Kasumi-1 (cell line): ENCODE results near the gene PROSER2.

Experiments used
- DNase-seq, 2 experiments: peaks; one replicate each; lab custom pipeline; 2025; lab: John Stamatoyannopoulos, UW

PROSER2 gene

GRCh38 chr10:11804336-11804735 lies 18.8 kb upstream of the PROSER2 start:
- no peak for DNase-seq

- no peak for DNase-seq
Observed at GRCh38 chr10:11805792-11806191, 17.4 kb upstream of the PROSER2 start.

DNA sequence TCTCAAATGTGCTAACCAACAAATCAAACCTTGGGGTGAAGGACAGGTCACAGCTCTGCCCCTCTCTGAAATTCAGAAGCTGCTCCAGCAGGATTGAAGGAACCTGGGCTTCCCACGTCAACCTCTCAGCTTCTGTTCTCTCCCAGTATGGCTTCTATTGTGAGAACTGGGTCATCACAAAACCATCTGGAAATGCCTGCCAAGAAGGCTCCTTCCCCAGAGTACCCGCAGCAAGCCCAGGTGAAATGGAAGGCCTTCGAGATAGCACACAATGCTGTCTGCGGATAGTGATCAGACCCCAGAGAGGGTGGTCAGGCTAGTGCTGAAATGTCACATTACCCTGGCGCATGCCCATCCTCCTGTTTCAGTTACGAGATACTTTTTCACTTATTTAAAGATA lies 16.4 kb upstream of the PROSER2 start:
- no peak for DNase-seq

- DNase-seq: no peak
Observed at GRCh38 chr10:11808808-11809207, 14.3 kb upstream of the PROSER2 start.

DNA sequence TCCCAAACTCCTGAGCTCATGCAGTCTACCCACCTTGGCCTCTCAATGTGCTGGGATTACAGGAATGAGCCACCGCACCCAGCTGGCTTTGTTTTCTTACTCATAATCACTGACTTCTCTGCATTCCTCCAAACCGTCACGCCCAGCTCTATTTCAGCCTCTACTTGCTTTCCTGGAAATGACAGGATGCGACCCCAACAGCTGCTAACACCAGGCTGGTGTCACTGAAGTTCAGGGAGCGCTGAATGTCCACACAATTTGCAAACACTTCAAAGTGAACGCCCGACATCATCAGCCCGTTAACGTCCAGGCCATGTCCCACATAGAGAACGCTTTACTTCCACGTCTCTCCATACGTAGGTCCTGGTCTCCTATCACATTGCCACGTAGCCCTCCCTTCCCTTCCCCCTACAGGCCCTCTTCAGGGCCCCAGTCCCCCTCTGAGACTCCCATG lies 12.8 kb upstream of the PROSER2 start:
- no peak for DNase-seq

GRCh38 chr10:11810973-11811372 lies 12.2 kb upstream of the PROSER2 start:
- DNase-seq: no peak

GRCh38 chr10:11813177-11813576 lies 10.0 kb upstream of the PROSER2 start:
- no peak for DNase-seq

GRCh38 chr10:11813855-11814567 lies 9.1 kb upstream of the PROSER2 start:
- DNase-seq: peak; percentile 37 to 57

- no peak for DNase-seq
Observed at GRCh38 chr10:11819027-11819426, 4.1 kb upstream of the PROSER2 start.

DNA sequence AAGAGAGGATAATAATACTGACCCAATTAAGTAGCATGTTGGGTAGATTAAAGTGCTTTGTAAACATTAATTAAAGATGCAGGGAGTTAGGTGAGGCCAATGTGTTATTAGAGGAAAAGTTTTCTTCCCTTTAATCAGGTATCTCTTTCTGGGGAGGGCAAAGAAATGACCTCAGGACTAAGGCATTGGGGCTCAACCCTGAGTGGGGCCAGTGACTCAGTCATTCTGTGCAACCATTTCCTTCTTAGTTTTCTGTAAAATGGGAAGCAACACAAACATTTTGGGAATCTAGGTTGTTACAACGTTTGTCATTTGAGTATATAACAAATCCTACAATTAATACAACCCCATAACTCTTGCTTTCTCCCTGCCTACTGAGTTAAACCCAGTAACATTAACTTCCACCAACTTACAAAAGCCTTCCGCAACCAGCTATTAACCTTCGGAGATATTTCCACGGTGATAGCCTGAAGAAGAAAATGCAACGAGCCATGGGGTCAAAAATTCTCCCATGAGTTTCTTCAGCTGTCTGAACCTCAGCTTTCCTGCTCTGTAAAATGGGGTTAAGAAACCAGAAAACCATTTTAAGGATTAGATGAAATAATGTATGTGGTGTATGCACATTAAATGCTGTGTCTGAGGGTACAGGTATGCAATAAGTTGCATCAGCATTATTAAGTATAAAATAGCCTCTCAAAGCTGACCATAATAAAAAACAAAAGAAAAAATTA lies 965 bp upstream of the PROSER2 start:
- no peak for DNase-seq

GRCh38 chr10:11822809-11823121 lies 391 bp upstream of the PROSER2 start:
- DNase-seq: no peak

GRCh38 chr10:11823989-11824346 lies 812 bp downstream of the PROSER2 start:
- peak; percentile 30 to 35 for DNase-seq

DNA sequence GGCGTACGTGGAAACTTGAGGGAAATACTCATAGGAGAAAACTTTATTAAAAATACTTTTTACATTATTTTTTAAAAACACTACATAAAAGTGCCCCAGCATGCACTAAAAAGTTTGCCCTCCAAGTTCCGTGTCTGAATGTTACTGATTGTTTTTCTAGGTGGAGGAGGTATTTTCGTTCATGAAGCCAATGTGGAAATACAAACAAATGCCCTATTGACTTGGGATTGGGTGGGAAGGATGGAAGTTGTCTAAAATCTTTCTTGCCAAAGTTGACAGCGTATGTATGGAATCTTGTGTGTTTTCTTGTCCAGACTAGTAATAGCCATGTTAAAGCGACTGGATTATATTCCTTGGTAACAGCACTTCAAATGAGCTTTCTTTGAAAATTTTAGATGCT lies 1.2 kb downstream of the PROSER2 start:
- DNase-seq: no peak

- no peak for DNase-seq
Observed at GRCh38 chr10:11824825-11825224, 1.7 kb downstream of the PROSER2 start.

GRCh38 chr10:11825796-11826414 lies 2.7 kb downstream of the PROSER2 start:
- DNase-seq: no peak

GRCh38 chr10:11827006-11827405 lies 3.9 kb downstream of the PROSER2 start:
- DNase-seq: no peak

DNA sequence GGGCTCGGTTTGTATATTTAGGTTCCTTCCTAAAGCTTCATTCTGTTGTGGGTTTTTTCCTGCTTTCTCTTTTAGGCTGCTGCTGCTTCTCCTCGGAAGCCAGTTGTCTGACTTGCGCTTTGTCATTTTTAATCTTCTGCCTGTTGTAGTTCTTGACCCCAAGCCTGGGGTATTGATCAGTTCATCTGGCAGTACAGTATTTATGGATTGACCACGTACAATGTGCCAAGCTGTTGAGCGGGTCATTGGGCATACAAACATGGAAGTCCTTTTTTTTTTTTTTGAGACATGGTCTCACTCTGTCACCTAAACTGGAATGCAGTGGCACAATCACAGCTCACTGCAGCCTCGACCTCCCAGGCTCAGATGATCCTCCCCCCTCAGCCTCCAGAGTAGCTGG lies 4.3 kb downstream of the PROSER2 start:
- no peak for DNase-seq

DNA sequence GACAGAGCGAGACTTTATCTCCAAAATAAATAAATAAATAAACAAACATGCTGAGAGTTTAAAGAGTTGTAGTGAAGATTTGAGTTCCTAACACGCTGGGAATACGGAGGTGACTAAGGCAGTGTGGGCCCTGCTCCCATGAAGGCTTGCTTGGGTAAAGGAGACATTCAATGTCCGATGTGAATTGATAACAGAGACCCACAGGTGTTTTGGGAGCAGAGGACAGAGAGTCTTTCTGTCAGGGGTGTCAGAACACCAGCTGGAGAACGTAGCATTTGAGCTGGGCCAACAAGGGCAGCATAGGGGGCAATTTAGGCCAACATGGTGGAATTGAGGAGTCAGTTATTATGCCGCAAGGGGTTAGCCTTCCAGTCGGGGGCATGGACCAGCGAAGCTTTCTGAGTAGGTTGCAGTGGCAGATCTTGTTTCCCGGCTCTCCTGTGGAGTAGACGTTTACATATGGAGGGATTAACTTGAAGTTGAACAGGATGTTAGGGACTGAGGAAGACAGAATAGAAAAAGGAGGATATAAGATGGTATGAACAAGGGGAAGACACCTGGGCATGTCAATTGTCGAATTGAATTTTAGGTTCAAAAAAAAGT lies 5.6 kb downstream of the PROSER2 start:
- DNase-seq: no peak

DNA sequence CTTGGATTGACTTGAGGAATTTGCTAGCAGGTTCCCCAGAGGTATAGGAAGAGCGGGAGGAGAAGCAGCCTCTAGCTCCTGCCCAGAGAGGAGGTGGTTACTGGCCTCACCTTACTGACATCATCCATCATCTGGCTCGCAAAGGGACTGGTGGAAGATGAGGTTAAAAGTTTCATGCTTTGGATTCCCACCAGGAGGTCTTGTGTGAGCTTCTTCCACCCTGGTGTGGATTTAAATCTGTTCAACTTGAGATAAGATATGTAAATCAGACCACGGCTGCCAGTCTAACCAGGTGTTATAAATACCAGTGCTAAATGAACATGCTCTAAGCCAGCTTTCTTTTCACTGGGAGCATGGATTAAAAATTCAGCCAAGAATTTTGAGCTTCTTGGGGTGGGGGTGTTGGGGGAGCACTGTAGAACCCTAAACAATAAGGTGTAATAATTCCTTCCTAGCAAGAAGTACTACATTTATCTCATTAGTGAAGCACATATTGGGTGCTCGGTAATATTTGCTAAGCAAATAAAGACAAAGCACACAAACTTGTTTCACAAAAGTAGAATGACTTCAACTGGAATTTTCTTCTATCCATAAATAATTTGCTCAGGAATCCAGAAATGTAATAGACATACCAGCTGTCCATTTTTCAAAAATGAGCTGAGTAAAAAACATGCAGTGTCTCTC lies 7.8 kb downstream of the PROSER2 start:
- DNase-seq: no peak

GRCh38 chr10:11831520-11831951 lies 8.4 kb downstream of the PROSER2 start:
- no peak for DNase-seq

DNA sequence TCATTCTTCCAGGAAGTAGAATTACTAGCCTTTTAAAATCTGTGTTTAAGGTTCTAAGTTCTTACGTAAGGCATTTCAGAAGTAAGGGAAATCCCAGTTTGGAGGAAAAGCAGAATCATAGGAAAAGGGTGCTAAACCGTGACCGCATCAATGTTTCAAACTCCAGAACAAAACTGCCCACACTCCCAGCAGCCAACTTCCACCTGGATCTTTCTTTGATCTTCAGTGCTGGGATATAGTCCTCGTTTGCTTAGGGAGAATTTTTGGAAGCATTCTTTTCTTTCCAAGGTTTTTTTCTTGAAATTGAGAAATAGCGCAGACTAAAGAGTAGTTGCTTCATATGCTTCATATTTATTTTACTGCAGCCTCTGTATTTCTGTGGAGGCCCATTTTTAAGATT lies 8.9 kb downstream of the PROSER2 start:
- DNase-seq: no peak

DNA sequence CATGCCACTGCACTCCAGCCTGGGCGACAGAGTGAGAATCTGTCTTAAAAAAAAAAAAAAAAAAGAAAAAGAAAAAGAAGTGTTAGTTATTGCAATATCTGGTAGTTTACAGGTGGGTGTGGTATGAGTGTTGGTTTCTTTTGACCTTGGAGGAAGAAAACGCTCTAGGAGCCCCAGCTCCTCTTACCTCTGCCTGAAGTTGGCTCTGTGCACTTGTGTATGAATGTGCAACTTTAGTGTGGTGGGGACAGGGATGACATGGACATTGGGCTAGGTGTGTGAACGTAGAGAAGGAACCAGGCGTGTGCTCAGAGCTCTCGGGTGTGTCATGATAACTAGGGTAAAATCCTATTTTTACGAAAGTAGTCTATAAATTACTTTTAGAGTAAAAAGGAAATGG lies 11.9 kb downstream of the PROSER2 start:
- DNase-seq: no peak
